ENCODE results near the gene SPSB1. TPM values are rescaled to one million over a fixed set of nuclear protein-coding genes. Genes with fewer than 3 reads are reported as not detected.
A peak's percentile ranks its signal among the peaks of the same experiment; 100 is the strongest.

The SPSB1 gene
- total and polyA plus RNA-seq, 10 of the 15 experiments (the other 5 are each of a cell fraction or from before 2014, with no cell fraction given), result 0.02 to 2.0 (median 0.90) TPM; not detected in 1

DNA sequence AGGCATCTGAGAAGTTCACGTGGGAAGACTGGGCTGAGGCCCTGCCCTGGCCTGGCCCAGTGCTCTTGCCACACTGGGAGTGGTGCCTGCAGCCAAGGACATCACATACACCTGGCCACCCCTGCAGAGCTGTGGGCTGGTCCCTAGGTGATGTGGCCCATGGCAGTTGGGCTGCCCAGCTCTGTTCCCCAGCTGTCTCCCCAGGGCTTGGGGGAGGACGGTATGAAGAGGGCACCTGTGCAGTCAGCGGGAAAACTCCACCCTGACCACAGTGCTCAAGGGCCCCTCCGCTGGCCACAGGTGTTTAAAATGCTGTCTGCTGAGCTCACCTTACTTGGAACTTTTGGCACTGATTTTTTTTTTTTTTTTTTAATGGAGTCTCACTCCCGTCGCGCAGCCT lies 126.2 kb downstream of the SPSB1 start:
- in situ Hi-C loops (cut with MboI), result no loop called here
- TF ChIP-seq SMAD5 (IDR thresholded peaks at IDR 0.05; ENCODE audit: low read depth) (no peak), ZZZ3 (IDR thresholded peaks at IDR 0.05; ENCODE audit: control insufficient read depth, insufficient read length, low read depth) (no peak), PAX5 (IDR thresholded peaks at IDR 0.05; ENCODE audit: borderline replicate concordance, low read depth, low read length) (no peak), TCF12 (IDR thresholded peaks at IDR 0.05; ENCODE audit: low read depth, low read length) (peak; percentile 35; the same call in 1 of the 2 replicates), SUPT20H (IDR thresholded peaks at IDR 0.05; ENCODE audit: borderline replicate concordance, control insufficient read depth, low read depth, low read length) (no peak), SMARCA5 (IDR thresholded peaks at IDR 0.05) (no peak), NFXL1 (IDR thresholded peaks at IDR 0.05; ENCODE audit: borderline replicate concordance) (no peak), RUNX3 (IDR thresholded peaks at IDR 0.05; ENCODE audit: low read length) (peak; percentile 26; the same call in 1 of the 2 replicates), RAD51 (IDR thresholded peaks at IDR 0.05) (no peak), SRF (IDR thresholded peaks at IDR 0.05; ENCODE audit: low read depth in 2 of 2, low read length in 2 of 2) (no peak), CREB1 (IDR thresholded peaks at IDR 0.05; ENCODE audit: low read depth) (no peak), IKZF1 (conservative IDR thresholded peaks at IDR 0.05) (no peak), MEF2B (IDR thresholded peaks at IDR 0.05; ENCODE audit: partially characterized antibody, poor library complexity, severe bottlenecking) (no peak), CREM (IDR thresholded peaks at IDR 0.05; ENCODE audit: low read depth) (no peak), YY1 (IDR thresholded peaks at IDR 0.05; ENCODE audit: low read depth, low read length) (no peak), DPF2 (IDR thresholded peaks at IDR 0.05) (no peak), CHD4 (IDR thresholded peaks at IDR 0.05) (no peak), TCF3 (IDR thresholded peaks at IDR 0.05; ENCODE audit: borderline replicate concordance, insufficient read depth, low read depth, low read length) (0 out of 2 replicates have a peak, but pooled peaks have one; percentile 26), CBFB (IDR thresholded peaks at IDR 0.05; ENCODE audit: low read depth) (no peak), TARDBP (IDR thresholded peaks at IDR 0.05; ENCODE audit: borderline replicate concordance) (no peak), ZNF24 (IDR thresholded peaks at IDR 0.05) (no peak)
- TF ChIP-seq, protein P1, sequence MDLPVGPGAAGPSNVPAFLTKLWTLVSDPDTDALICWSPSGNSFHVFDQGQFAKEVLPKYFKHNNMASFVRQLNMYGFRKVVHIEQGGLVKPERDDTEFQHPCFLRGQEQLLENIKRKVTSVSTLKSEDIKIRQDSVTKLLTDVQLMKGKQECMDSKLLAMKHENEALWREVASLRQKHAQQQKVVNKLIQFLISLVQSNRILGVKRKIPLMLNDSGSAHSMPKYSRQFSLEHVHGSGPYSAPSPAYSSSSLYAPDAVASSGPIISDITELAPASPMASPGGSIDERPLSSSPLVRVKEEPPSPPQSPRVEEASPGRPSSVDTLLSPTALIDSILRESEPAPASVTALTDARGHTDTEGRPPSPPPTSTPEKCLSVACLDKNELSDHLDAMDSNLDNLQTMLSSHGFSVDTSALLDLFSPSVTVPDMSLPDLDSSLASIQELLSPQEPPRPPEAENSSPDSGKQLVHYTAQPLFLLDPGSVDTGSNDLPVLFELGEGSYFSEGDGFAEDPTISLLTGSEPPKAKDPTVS (IDR thresholded peaks at IDR 0.05; ENCODE audit: low read depth, low read length), result no peak
- TF ChIP-seq, protein P2, sequence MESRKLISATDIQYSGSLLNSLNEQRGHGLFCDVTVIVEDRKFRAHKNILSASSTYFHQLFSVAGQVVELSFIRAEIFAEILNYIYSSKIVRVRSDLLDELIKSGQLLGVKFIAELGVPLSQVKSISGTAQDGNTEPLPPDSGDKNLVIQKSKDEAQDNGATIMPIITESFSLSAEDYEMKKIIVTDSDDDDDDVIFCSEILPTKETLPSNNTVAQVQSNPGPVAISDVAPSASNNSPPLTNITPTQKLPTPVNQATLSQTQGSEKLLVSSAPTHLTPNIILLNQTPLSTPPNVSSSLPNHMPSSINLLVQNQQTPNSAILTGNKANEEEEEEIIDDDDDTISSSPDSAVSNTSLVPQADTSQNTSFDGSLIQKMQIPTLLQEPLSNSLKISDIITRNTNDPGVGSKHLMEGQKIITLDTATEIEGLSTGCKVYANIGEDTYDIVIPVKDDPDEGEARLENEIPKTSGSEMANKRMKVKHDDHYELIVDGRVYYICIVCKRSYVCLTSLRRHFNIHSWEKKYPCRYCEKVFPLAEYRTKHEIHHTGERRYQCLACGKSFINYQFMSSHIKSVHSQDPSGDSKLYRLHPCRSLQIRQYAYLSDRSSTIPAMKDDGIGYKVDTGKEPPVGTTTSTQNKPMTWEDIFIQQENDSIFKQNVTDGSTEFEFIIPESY (IDR thresholded peaks at IDR 0.05), result no peak
- Histone ChIP-seq H3K9me3 (replicated peaks; ENCODE audit: control insufficient read depth, insufficient read depth, low read length) (peaks cover 6% of the 10 kb centered on the region; the same call in 2 of the 3 replicates), H3K4me1 (ENCODE audit: control insufficient read depth, insufficient read depth, low read length) (peaks cover 64% of the 10 kb centered on the region), H3K4me3 (no peak overlapping the region), H3K27me3 (replicated peaks in 1 of 2; ENCODE audit: control insufficient read depth in 2 of 2, insufficient read depth in 2 of 2, low read length in 1 of 2) (no peaks in the 10 kb centered on the region; a peak in 1 of 4 replicates), H4K20me1 (ENCODE audit: control insufficient read depth, insufficient read depth) (no peaks in the 10 kb centered on the region), H2AFZ (ENCODE audit: control insufficient read depth, low read depth, low read length) (no peak overlapping the region), H3K36me3 (ENCODE audit: control insufficient read depth in 2 of 2, insufficient read depth in 2 of 2, low read length in 1 of 2) (no peaks in the 10 kb centered on the region), H3K9ac (ENCODE audit: control insufficient read depth, insufficient read depth, low read length) (no peak overlapping the region), H3K27ac (ENCODE audit: control insufficient read depth, insufficient read depth) (no peak overlapping the region), H3K79me2 (ENCODE audit: control insufficient read depth, insufficient read depth, low read length) (no peaks in the 10 kb centered on the region), H3K4me2 (ENCODE audit: control insufficient read depth, insufficient read depth) (0 out of 2 replicates have a peak overlapping the region, but pooled peaks have one; percentile 17)
- no TSS peak for BruUV-seq (replicated peaks)
- CTCF ChIA-PET, result interaction anchor here (0.6 to 1.0 kb wide), 2 partner anchors 197 to 280 kb away, joined by 3 read pairs; no protein-coding TSS in a partner anchor
- 68% methylated on average over 7 of the region's 7 CpGs for WGBS (ENCODE audit: insufficient coverage, insufficient replicate concordance, low lambda C conversion rate, missing lambda C conversion rate)
- POLR2A ChIA-PET, result interaction anchor here (0.6 to 0.7 kb wide), 2 partner anchors 59 to 869 kb away, joined by 3 read pairs; no protein-coding TSS in a partner anchor
- no peak for FAIRE-seq
- RAD21 ChIA-PET (ENCODE audit: unreplicated experiment), result interaction anchor here (1.8 kb wide), 1 partner anchor 130 kb away, joined by 7 read pairs; no protein-coding TSS in a partner anchor
- no peak for ATAC-seq
- intact Hi-C loops (cut with micrococcal nuclease; ENCODE audit: unreplicated experiment), result no loop called here
- SMC1A ChIA-PET (ENCODE audit: uncharacterized antibody, unreplicated experiment), result no interaction called here
- no peak for DNase-seq (ENCODE audit: low read depth, low spot score)

Data from GM12878 (cell line).